HEK293 (cell line): Measurements from ENCODE around the gene CSRP1.

ENCODE experiments used
- CTCF ChIA-PET: fragments of 350-600 bp; formaldehyde crosslinking; extraction: SDS; loops from one replicate; lab custom pipeline; 2021; ENCODE audit warnings: antibody characterized with exemption; lab: Yijun Ruan, JAX
- POLR2A ChIA-PET: fragments of 300-600 bp; formaldehyde crosslinking; extraction: SDS; loops from one replicate; lab custom pipeline; 2020; ENCODE audit warnings: antibody characterized with exemption, inconsistent platforms; lab: Yijun Ruan, JAX
- H3K27ac ChIP-seq: fragments of 200-500 bp; sonication (Bioruptor generic); 2 replicates; pipeline ENCODE4 v1.5.1; 2014; ENCODE audit warnings: low read depth, low read length, control low read depth, inconsistent platforms; ENCODE audit errors: extremely low read depth
- H3K36me3 ChIP-seq, 2 experiments: fragments of 200-500 bp in 1 of 2; sonication (Bioruptor generic) in 1 of 2; 1 replicate in 1 of 2; 2 replicates in 1 of 2; pipeline ENCODE4 v1.5.1; 2014 to 2017; ENCODE audit warnings: inconsistent platforms in 2 of 2, low read length in 2 of 2; ENCODE audit not compliant: control insufficient read depth in 2 of 2, insufficient read depth in 1 of 2
- H3K4me1 ChIP-seq: fragments of 200-500 bp; sonication (Bioruptor generic); 2 replicates; pipeline ENCODE4 v1.5.1; 2014; ENCODE audit warnings: mild to moderate bottlenecking, low read length, inconsistent platforms; ENCODE audit not compliant: control insufficient read depth, insufficient read depth
- H3K4me3 ChIP-seq: 2 replicates; pipeline ENCODE4 v1.5.1; 2011; ENCODE audit warnings: low read depth, mild to moderate bottlenecking, control low read depth, low read length, moderate library complexity
- H3K9me3 ChIP-seq: fragments of 200-500 bp; sonication (Bioruptor generic); 2 replicates; pipeline ENCODE4 v1.5.1; 2014; ENCODE audit warnings: low read depth, low read length, inconsistent platforms; ENCODE audit not compliant: control insufficient read depth, insufficient read depth
- KLF16 ChIP-seq: fragments of 450-650 bp; formaldehyde crosslinking; IDR thresholded peaks from 2 replicates; pipeline ENCODE4 v1.5.1; 2017; ENCODE audit warnings: missing biosample characterization, missing genetic modification characterization
- MYNN ChIP-seq: fragments of 450-650 bp; formaldehyde crosslinking; IDR thresholded peaks from 2 replicates; pipeline ENCODE4 v1.5.1; 2016; ENCODE audit warnings: missing biosample characterization, missing genetic modification characterization, borderline replicate concordance
- OSR2 ChIP-seq: fragments of 450-650 bp; formaldehyde crosslinking; IDR thresholded peaks from 2 replicates; pipeline ENCODE4 v1.5.1; 2016; ENCODE audit warnings: missing biosample characterization, missing genetic modification characterization
- SCRT2 ChIP-seq: fragments of 450-650 bp; formaldehyde crosslinking; IDR thresholded peaks from 2 replicates; pipeline ENCODE4 v1.5.1; 2016; ENCODE audit warnings: missing biosample characterization, missing genetic modification characterization
- ZNF174 ChIP-seq: fragments of 450-650 bp; formaldehyde crosslinking; IDR thresholded peaks from 2 replicates; pipeline ENCODE4 v1.5.0; 2017; ENCODE audit warnings: missing biosample characterization, mild to moderate bottlenecking, missing genetic modification characterization
- ZNF302 ChIP-seq: fragments of 450-650 bp; formaldehyde crosslinking; IDR thresholded peaks from 2 replicates; pipeline ENCODE4 v1.5.1; 2016; ENCODE audit warnings: missing biosample characterization, missing genetic modification characterization, low read depth
- ZNF335 ChIP-seq: fragments of 450-650 bp; formaldehyde crosslinking; conservative IDR thresholded peaks from 2 replicates; pipeline ENCODE4 v1.5.1; 2016; ENCODE audit warnings: missing biosample characterization, missing genetic modification characterization
- ZNF350 ChIP-seq: fragments of 450-650 bp; formaldehyde crosslinking; IDR thresholded peaks from 2 replicates; pipeline ENCODE4 v1.5.0; 2017; ENCODE audit warnings: missing biosample characterization, mild to moderate bottlenecking, missing genetic modification characterization
- ZNF394 ChIP-seq: fragments of 450-650 bp; formaldehyde crosslinking; IDR thresholded peaks from 2 replicates; pipeline ENCODE4 v1.5.1; 2016; ENCODE audit warnings: missing biosample characterization, missing genetic modification characterization, mild to moderate bottlenecking, moderate library complexity, borderline replicate concordance
- ZNF423 ChIP-seq: fragments of 450-650 bp; formaldehyde crosslinking; IDR thresholded peaks from 2 replicates; pipeline ENCODE4 v1.5.1; 2016; ENCODE audit warnings: missing biosample characterization, missing genetic modification characterization
- ZNF48 ChIP-seq: fragments of 450-650 bp; formaldehyde crosslinking; IDR thresholded peaks from 2 replicates; pipeline ENCODE4 v1.5.1; 2016; ENCODE audit warnings: missing biosample characterization, missing genetic modification characterization
- ZNF501 ChIP-seq: fragments of 450-650 bp; formaldehyde crosslinking; IDR thresholded peaks from 2 replicates; pipeline ENCODE4 v1.5.1; 2016; ENCODE audit warnings: missing biosample characterization, missing genetic modification characterization
- ZNF529 ChIP-seq: fragments of 450-650 bp; formaldehyde crosslinking; IDR thresholded peaks from 2 replicates; pipeline ENCODE4 v1.5.1; 2017; ENCODE audit warnings: missing genetic modification characterization, missing biosample characterization; ENCODE audit not compliant: insufficient replicate concordance
- ZNF776 ChIP-seq: fragments of 450-650 bp; formaldehyde crosslinking; IDR thresholded peaks from 2 replicates; pipeline ENCODE4 v1.5.0; 2017; ENCODE audit warnings: missing biosample characterization, missing genetic modification characterization, borderline replicate concordance
- ZSCAN23 ChIP-seq: fragments of 450-650 bp; formaldehyde crosslinking; IDR thresholded peaks from 2 replicates; pipeline ENCODE4 v1.5.1; 2016; ENCODE audit warnings: missing biosample characterization, missing genetic modification characterization
- TF ChIP-seq, protein P1 (sequence below): fragments of 450-650 bp; formaldehyde crosslinking; IDR thresholded peaks from 2 replicates; pipeline ENCODE4 v1.5.1; 2016; ENCODE audit warnings: missing biosample characterization, missing genetic modification characterization
- TF ChIP-seq, protein P2 (sequence below): fragments of 450-650 bp; formaldehyde crosslinking; IDR thresholded peaks from 2 replicates; pipeline ENCODE4 v1.5.1; 2016; ENCODE audit warnings: missing biosample characterization, missing genetic modification characterization
- TF ChIP-seq, protein P3 (sequence below): fragments of 450-650 bp; formaldehyde crosslinking; IDR thresholded peaks from 2 replicates; pipeline ENCODE4 v1.5.1; 2017; ENCODE audit warnings: missing biosample characterization, mild to moderate bottlenecking, missing genetic modification characterization, moderate library complexity

CSRP1 gene

DNA sequence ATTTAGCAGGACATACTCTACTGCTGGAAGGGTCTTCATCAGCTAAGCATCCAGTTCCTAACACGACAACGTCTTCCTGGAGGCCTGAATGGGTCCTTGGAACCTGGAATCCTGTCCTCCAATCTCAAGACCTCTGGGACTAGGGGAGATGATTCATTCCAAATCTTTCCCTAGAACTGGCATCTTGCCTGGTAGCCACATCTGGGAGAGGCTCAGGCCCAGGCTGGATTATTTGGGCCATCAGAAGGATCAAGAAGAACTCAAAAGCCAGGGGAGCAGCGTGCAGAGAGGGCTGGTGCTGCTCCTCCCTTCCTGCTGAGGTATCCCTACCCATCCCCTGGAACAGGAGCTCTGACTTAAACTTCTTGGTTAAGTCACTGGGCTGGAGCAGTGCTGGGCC is 35.2 kb downstream of the CSRP1 start:
- TF ChIP-seq ZNF335 (peak; percentile 52), ZNF529 (tag by site-specific recombination) (no peak), ZNF394 (tag by site-specific recombination) (0 out of 2 replicates have a peak, but pooled peaks have one; percentile 22)
- TF ChIP-seq, protein P1, sequence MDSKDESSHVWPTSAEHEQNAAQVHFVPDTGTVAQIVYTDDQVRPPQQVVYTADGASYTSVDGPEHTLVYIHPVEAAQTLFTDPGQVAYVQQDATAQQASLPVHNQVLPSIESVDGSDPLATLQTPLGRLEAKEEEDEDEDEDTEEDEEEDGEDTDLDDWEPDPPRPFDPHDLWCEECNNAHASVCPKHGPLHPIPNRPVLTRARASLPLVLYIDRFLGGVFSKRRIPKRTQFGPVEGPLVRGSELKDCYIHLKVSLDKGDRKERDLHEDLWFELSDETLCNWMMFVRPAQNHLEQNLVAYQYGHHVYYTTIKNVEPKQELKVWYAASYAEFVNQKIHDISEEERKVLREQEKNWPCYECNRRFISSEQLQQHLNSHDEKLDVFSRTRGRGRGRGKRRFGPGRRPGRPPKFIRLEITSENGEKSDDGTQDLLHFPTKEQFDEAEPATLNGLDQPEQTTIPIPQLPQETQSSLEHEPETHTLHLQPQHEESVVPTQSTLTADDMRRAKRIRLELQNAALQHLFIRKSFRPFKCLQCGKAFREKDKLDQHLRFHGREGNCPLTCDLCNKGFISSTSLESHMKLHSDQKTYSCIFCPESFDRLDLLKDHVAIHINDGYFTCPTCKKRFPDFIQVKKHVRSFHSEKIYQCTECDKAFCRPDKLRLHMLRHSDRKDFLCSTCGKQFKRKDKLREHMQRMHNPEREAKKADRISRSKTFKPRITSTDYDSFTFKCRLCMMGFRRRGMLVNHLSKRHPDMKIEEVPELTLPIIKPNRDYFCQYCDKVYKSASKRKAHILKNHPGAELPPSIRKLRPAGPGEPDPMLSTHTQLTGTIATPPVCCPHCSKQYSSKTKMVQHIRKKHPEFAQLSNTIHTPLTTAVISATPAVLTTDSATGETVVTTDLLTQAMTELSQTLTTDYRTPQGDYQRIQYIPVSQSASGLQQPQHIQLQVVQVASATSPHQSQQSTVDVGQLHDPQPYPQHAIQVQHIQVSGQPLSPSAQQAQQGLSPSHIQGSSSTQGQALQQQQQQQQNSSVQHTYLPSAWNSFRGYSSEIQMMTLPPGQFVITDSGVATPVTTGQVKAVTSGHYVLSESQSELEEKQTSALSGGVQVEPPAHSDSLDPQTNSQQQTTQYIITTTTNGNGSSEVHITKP (tag by site-specific recombination): peak; percentile 65
- CTCF ChIA-PET: interaction anchor here (0.5 to 2.8 kb wide), 7 partner anchors 9 to 125 kb away, joined by 3 to 14 read pairs (median 4); no protein-coding TSS in a partner anchor
- no peak overlapping the region for H3K4me3 ChIP-seq
- H3K36me3 ChIP-seq: peaks cover 3 to 13% of the 10 kb centered on the region in 2 experiments; a peak in 2 of 3 replicates
- POLR2A ChIA-PET: interaction anchor here (1.0 kb wide), 2 partner anchors 11 to 41 kb away, joined by 3 to 4 read pairs; no protein-coding TSS in a partner anchor
- H3K4me1 ChIP-seq: no peaks in the 10 kb centered on the region; the same call in 1 of the 2 replicates
- no peaks in the 10 kb centered on the region for H3K9me3 ChIP-seq
- no peak overlapping the region for H3K27ac ChIP-seq

DNA sequence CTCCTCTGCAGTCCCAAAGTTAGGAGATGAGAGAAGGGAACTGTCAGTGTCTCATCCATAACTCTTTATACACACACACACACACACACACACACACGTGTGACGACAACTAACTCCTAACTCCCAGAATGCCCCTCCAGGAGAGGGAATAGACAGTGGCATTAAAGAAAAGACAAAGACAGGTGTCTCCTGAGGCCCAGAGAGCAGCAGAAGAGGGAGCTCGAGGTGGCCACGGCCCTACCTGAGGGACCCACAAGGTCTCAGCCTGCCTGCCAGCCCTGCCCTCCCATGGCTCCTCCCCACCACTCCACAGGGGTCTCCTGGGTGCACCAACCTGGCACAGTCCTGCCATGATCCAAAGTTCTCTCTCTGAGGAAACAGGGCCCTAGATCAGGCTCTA is 36.3 kb downstream of the CSRP1 start:
- ChIA-PET CTCF (no interaction called here), POLR2A (no interaction called here)
- TF ChIP-seq SCRT2 (tag by site-specific recombination): no peak
- TF ChIP-seq ZNF423 (tag by site-specific recombination): no peak
- no peak for TF ChIP-seq ZNF501 (tag by site-specific recombination)
- no peak for TF ChIP-seq KLF16 (tag by site-specific recombination)
- TF ChIP-seq OSR2 (tag by site-specific recombination): no peak
- no peak for TF ChIP-seq ZNF302 (tag by site-specific recombination)
- no peak for TF ChIP-seq ZSCAN23 (tag by site-specific recombination)
- TF ChIP-seq, protein P2, sequence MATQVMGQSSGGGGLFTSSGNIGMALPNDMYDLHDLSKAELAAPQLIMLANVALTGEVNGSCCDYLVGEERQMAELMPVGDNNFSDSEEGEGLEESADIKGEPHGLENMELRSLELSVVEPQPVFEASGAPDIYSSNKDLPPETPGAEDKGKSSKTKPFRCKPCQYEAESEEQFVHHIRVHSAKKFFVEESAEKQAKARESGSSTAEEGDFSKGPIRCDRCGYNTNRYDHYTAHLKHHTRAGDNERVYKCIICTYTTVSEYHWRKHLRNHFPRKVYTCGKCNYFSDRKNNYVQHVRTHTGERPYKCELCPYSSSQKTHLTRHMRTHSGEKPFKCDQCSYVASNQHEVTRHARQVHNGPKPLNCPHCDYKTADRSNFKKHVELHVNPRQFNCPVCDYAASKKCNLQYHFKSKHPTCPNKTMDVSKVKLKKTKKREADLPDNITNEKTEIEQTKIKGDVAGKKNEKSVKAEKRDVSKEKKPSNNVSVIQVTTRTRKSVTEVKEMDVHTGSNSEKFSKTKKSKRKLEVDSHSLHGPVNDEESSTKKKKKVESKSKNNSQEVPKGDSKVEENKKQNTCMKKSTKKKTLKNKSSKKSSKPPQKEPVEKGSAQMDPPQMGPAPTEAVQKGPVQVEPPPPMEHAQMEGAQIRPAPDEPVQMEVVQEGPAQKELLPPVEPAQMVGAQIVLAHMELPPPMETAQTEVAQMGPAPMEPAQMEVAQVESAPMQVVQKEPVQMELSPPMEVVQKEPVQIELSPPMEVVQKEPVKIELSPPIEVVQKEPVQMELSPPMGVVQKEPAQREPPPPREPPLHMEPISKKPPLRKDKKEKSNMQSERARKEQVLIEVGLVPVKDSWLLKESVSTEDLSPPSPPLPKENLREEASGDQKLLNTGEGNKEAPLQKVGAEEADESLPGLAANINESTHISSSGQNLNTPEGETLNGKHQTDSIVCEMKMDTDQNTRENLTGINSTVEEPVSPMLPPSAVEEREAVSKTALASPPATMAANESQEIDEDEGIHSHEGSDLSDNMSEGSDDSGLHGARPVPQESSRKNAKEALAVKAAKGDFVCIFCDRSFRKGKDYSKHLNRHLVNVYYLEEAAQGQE: no peak
- no peak for TF ChIP-seq ZNF350
- TF ChIP-seq ZNF776: no peak
- TF ChIP-seq, protein P3, sequence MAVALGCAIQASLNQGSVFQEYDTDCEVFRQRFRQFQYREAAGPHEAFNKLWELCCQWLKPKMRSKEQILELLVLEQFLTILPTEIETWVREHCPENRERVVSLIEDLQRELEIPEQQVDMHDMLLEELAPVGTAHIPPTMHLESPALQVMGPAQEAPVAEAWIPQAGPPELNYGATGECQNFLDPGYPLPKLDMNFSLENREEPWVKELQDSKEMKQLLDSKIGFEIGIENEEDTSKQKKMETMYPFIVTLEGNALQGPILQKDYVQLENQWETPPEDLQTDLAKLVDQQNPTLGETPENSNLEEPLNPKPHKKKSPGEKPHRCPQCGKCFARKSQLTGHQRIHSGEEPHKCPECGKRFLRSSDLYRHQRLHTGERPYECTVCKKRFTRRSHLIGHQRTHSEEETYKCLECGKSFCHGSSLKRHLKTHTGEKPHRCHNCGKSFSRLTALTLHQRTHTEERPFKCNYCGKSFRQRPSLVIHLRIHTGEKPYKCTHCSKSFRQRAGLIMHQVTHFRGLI (tag by site-specific recombination): no peak
- no peak for TF ChIP-seq ZNF48 (tag by site-specific recombination)
- TF ChIP-seq ZNF174 (tag by site-specific recombination): no peak
- TF ChIP-seq MYNN (tag by site-specific recombination): no peak
- peaks cover 3 to 24% of the 10 kb centered on the region in 2 experiments; a peak in 2 of 3 replicates for H3K36me3 ChIP-seq
- no peak overlapping the region for H3K4me3 ChIP-seq
- no peaks in the 10 kb centered on the region; the same call in 1 of the 2 replicates for H3K4me1 ChIP-seq
- no peak overlapping the region for H3K27ac ChIP-seq
- H3K9me3 ChIP-seq: no peaks in the 10 kb centered on the region
